ENCODE results near the gene IL12A.

Gene IL12A

GRCh38 chr3:160001850-160002623 is 13.4 kb downstream of the IL12A start:
- TF ChIP-seq CTCF (conservative IDR thresholded peaks at IDR 0.05; ENCODE audit: low read length), result no peak
- no peak for DNase-seq (ENCODE audit: low read depth)
- no peak overlapping the region for H3K4me3 ChIP-seq (ENCODE audit: low read length)

GRCh38 chr3:160003520-160004128 is 15.0 kb downstream of the IL12A start:
- TF ChIP-seq CTCF (conservative IDR thresholded peaks at IDR 0.05; ENCODE audit: low read length), result peak; percentile 72
- peak; percentile 54 for DNase-seq (ENCODE audit: low read depth)
- no peak overlapping the region for H3K4me3 ChIP-seq (ENCODE audit: low read length)

- TF ChIP-seq CTCF (conservative IDR thresholded peaks at IDR 0.05; ENCODE audit: low read length), result no peak
- DNase-seq (ENCODE audit: low read depth), result no peak
- H3K4me3 ChIP-seq (ENCODE audit: low read length), result no peak overlapping the region
Observed at GRCh38 chr3:160005004-160005403, 16.4 kb downstream of the IL12A start.

- no peak overlapping the region for H3K4me3 ChIP-seq (ENCODE audit: low read length)
- TF ChIP-seq CTCF (conservative IDR thresholded peaks at IDR 0.05; ENCODE audit: low read length), result peak; percentile 98
- peak; percentile 73 for DNase-seq (ENCODE audit: low read depth)
Observed at GRCh38 chr3:160006282-160007163, 17.9 kb downstream of the IL12A start.

- TF ChIP-seq CTCF (conservative IDR thresholded peaks at IDR 0.05; ENCODE audit: low read length), result no peak
- no peak overlapping the region for H3K4me3 ChIP-seq (ENCODE audit: low read length)
- DNase-seq (ENCODE audit: low read depth), result no peak
Observed at GRCh38 chr3:160008961-160009360, 20.3 kb downstream of the IL12A start.

GRCh38 chr3:160009525-160009924 is 20.9 kb downstream of the IL12A start:
- DNase-seq (ENCODE audit: low read depth), result no peak
- no peak for TF ChIP-seq CTCF (conservative IDR thresholded peaks at IDR 0.05; ENCODE audit: low read length)
- H3K4me3 ChIP-seq (ENCODE audit: low read length), result no peak overlapping the region

Measured in AG10803 (cell line).